ENCODE results near the gene BTBD9. TPM values are rescaled to one million over a fixed set of nuclear protein-coding genes. Genes with fewer than 3 reads are reported as not detected.

BTBD9 gene
- total and polyA plus RNA-seq, 4 donors = 8.7 to 73.9 (median 28.3) TPM

DNA sequence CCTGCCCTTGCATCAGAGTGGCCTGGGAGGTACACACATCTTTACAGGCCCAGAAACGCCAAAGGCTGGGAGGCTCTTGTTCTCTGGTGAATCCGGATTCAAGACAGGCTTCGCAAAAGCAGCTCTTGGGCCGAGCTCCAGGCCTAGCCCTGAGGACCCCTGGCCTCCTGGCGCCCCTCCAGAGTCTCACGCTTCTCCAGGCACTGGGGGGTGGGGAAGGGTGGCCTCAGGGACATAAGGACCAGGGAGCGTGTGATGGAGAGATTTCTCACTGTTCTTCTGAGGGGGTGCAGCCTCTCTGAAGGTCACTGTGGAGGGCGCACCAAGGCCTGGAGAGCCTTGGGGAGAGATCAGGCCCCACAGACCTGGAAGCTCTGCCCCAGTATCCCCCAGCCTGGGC, 471.0 kb downstream of the BTBD9 start:
- Histone ChIP-seq H3K4me1 (ENCODE audit: control insufficient read depth in 5 of 5, insufficient read depth in 5 of 5, low read length in 5 of 5) (peaks cover 0 to 8% (median 0%) of the 10 kb centered on the region in 5 donors), H3K36me3 (ENCODE audit: control insufficient read depth in 4 of 4, insufficient read depth in 4 of 4, low read length in 4 of 4) (peaks cover 0 to 5% (median 1%) of the 10 kb centered on the region in 4 donors), H3K9ac (ENCODE audit: insufficient read depth in 1 of 2, low read length in 2 of 2) (no peak overlapping the region), H3K27me3 (ENCODE audit: control insufficient read depth in 3 of 3, insufficient read depth in 3 of 3, low read length in 2 of 3) (no peaks in the 10 kb centered on the region), H3K4me3 (no peak overlapping the region), H3K27ac (ENCODE audit: low read depth in 1 of 2, low read length in 1 of 2) (no peak overlapping the region), H3K9me3 (ENCODE audit: control insufficient read depth in 4 of 4, insufficient read depth in 3 of 4, low read length in 3 of 4) (no peaks in the 10 kb centered on the region)
- ATAC-seq (ENCODE audit: insufficient read depth, low FRiP score) = no peak
- WGBS, 2 donors = 88 to 89% methylated on average over 8 of the region's 8 CpGs
- TF ChIP-seq, protein P1, sequence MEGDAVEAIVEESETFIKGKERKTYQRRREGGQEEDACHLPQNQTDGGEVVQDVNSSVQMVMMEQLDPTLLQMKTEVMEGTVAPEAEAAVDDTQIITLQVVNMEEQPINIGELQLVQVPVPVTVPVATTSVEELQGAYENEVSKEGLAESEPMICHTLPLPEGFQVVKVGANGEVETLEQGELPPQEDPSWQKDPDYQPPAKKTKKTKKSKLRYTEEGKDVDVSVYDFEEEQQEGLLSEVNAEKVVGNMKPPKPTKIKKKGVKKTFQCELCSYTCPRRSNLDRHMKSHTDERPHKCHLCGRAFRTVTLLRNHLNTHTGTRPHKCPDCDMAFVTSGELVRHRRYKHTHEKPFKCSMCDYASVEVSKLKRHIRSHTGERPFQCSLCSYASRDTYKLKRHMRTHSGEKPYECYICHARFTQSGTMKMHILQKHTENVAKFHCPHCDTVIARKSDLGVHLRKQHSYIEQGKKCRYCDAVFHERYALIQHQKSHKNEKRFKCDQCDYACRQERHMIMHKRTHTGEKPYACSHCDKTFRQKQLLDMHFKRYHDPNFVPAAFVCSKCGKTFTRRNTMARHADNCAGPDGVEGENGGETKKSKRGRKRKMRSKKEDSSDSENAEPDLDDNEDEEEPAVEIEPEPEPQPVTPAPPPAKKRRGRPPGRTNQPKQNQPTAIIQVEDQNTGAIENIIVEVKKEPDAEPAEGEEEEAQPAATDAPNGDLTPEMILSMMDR (IDR thresholded peaks at IDR 0.05; ENCODE audit: control extremely low read depth, extremely low read depth) = no peak
- DNase-seq = peak; percentile 26 to 52 (median 52)

DNA sequence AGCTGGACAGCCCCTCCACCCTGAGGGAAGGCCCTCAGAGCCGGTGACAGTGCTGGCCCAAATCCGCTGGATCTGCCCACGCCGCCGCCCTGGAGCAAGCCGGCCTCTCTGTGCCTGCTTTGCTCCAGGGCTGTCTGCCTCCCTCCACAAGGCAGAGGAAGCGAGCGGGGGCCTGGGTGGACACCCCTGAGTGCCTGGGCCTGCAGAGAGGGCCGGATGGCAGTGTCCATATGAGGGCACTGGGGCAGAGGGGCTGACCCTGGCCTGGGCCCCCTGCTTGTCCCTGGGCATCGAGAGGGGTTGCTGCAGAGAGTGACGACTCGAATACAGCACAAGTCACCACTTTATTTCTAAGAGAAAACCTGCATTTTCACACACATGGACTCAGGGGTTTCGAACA, 471.6 kb downstream of the BTBD9 start:
- WGBS, 2 donors = 93 to 97% methylated on average over 13 of the region's 13 CpGs

DNA sequence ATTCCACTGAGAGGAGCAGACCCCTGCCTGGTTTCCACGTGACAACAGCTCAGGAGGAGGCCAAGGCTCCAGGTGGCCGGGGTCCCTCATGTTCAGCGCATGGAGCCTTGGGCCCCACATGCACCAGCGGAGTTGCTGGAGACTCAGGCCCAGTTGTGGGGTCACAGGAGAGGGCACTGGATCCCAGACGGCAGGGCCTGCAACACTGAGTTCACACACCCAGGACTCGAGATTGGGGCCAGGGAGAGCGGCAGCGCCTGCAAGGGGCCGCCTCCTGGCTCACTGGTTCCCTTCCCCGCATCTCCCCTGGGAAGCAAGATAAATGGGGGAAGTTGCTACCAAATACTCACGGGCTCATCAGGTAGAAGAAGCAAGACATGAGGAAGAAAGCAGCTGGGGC, 472.1 kb downstream of the BTBD9 start:
- ATAC-seq (ENCODE audit: insufficient read depth, low FRiP score) (no peak), DNase-seq (no peak)
- WGBS, 2 donors = 92 to 95% methylated on average over 11 of the region's 11 CpGs
- H3K36me3 ChIP-seq (ENCODE audit: control insufficient read depth in 4 of 4, insufficient read depth in 4 of 4, low read length in 4 of 4) = peaks cover 0 to 3% (median 0%) of the 10 kb centered on the region in 4 donors
- H3K27me3 ChIP-seq (ENCODE audit: control insufficient read depth in 3 of 3, insufficient read depth in 3 of 3, low read length in 2 of 3) = no peaks in the 10 kb centered on the region
- H3K9me3 ChIP-seq (ENCODE audit: control insufficient read depth in 4 of 4, insufficient read depth in 3 of 4, low read length in 3 of 4) = no peaks in the 10 kb centered on the region
- TF ChIP-seq, protein P1 (IDR thresholded peaks at IDR 0.05; ENCODE audit: control extremely low read depth, extremely low read depth) = no peak
- H3K9ac ChIP-seq (ENCODE audit: insufficient read depth in 1 of 2, low read length in 2 of 2) = no peak overlapping the region
- peaks cover 0 to 15% (median 0%) of the 10 kb centered on the region in 5 donors for H3K4me1 ChIP-seq (ENCODE audit: control insufficient read depth in 5 of 5, insufficient read depth in 5 of 5, low read length in 5 of 5)
- H3K27ac ChIP-seq (ENCODE audit: low read depth in 1 of 2, low read length in 1 of 2) = no peak overlapping the region
- H3K4me3 ChIP-seq = no peak overlapping the region

More for the DNA sequence above, 471.6 kb downstream of the BTBD9 start:
- DNase-seq (no peak), ATAC-seq (ENCODE audit: insufficient read depth, low FRiP score) (no peak)
- TF ChIP-seq, protein P1 (IDR thresholded peaks at IDR 0.05; ENCODE audit: control extremely low read depth, extremely low read depth) = no peak
- H3K27me3 ChIP-seq (ENCODE audit: control insufficient read depth in 3 of 3, insufficient read depth in 3 of 3, low read length in 2 of 3) = no peaks in the 10 kb centered on the region
- peaks cover 0 to 14% (median 0%) of the 10 kb centered on the region in 5 donors for H3K4me1 ChIP-seq (ENCODE audit: control insufficient read depth in 5 of 5, insufficient read depth in 5 of 5, low read length in 5 of 5)
- H3K36me3 ChIP-seq (ENCODE audit: control insufficient read depth in 4 of 4, insufficient read depth in 4 of 4, low read length in 4 of 4) = peaks cover 0 to 3% (median 0%) of the 10 kb centered on the region in 4 donors
- no peak overlapping the region for H3K9ac ChIP-seq (ENCODE audit: insufficient read depth in 1 of 2, low read length in 2 of 2)
- H3K4me3 ChIP-seq = no peak overlapping the region
- no peaks in the 10 kb centered on the region for H3K9me3 ChIP-seq (ENCODE audit: control insufficient read depth in 4 of 4, insufficient read depth in 3 of 4, low read length in 3 of 4)
- H3K27ac ChIP-seq (ENCODE audit: low read depth in 1 of 2, low read length in 1 of 2) = no peak overlapping the region
